Measurements from ENCODE around the gene RRAS2. TPM values are rescaled to one million over a fixed set of nuclear protein-coding genes. Genes with fewer than 3 reads are reported as not detected.

The RRAS2 gene
- total RNA-seq, 1 experiment from 2014 or later: 42.2 TPM

- Histone ChIP-seq H3K4me3 (no peak overlapping the region), H3K9me2 (ENCODE audit: insufficient read depth) (no peaks in the 10 kb centered on the region), H3K36me3 (ENCODE audit: low read depth) (no peaks in the 10 kb centered on the region), H3K4me1 (replicated peaks; ENCODE audit: insufficient read depth) (peaks cover 34% of the 10 kb centered on the region), H2AFZ (no peak overlapping the region), H3F3A (ENCODE audit: insufficient read depth, low read depth) (peaks cover 14% of the 10 kb centered on the region), H3K9me3 (ENCODE audit: insufficient read depth, low read depth) (no peaks in the 10 kb centered on the region; the same call in 1 of the 2 replicates), H3K27ac (peak overlapping the region; percentile 48), H3K27me3 (ENCODE audit: insufficient read depth, low read depth) (no peaks in the 10 kb centered on the region), H3K4me2 (peak overlapping the region; percentile 6; the same call in 1 of the 2 replicates), H3K79me2 (ENCODE audit: low read depth) (no peaks in the 10 kb centered on the region), H4K20me1 (ENCODE audit: insufficient read depth) (no peaks in the 10 kb centered on the region)
- POLR2A ChIA-PET (ENCODE audit: unreplicated experiment): no interaction called here
- CTCF ChIA-PET: no interaction called here
- DNase-seq: peak in 1 of 2 experiments; percentile 73
- intact Hi-C loops (cut with micrococcal nuclease; ENCODE audit: unreplicated experiment): no loop called here
- TF ChIP-seq EZH2 (IDR thresholded peaks at IDR 0.05; ENCODE audit: low read depth): no peak
- TF ChIP-seq, protein P1, sequence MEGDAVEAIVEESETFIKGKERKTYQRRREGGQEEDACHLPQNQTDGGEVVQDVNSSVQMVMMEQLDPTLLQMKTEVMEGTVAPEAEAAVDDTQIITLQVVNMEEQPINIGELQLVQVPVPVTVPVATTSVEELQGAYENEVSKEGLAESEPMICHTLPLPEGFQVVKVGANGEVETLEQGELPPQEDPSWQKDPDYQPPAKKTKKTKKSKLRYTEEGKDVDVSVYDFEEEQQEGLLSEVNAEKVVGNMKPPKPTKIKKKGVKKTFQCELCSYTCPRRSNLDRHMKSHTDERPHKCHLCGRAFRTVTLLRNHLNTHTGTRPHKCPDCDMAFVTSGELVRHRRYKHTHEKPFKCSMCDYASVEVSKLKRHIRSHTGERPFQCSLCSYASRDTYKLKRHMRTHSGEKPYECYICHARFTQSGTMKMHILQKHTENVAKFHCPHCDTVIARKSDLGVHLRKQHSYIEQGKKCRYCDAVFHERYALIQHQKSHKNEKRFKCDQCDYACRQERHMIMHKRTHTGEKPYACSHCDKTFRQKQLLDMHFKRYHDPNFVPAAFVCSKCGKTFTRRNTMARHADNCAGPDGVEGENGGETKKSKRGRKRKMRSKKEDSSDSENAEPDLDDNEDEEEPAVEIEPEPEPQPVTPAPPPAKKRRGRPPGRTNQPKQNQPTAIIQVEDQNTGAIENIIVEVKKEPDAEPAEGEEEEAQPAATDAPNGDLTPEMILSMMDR (conservative IDR thresholded peaks at IDR 0.05): no peak
- BruUV-seq (replicated peaks): no TSS peak
Measured at GRCh38 chr11:14373941-14374646, 15.1 kb upstream of the RRAS2 start.

GRCh38 chr11:14372011-14372410 is 13.0 kb upstream of the RRAS2 start:
- no peak overlapping the region for H3K4me2 ChIP-seq
- intact Hi-C loops (cut with micrococcal nuclease; ENCODE audit: unreplicated experiment): no loop called here
- no peak overlapping the region for H3K27ac ChIP-seq
- POLR2A ChIA-PET (ENCODE audit: unreplicated experiment): interaction anchor here (0.7 kb wide), 1 partner anchor 68 kb away, joined by 4 read pairs; no protein-coding TSS in a partner anchor
- no peak overlapping the region for H3K4me3 ChIP-seq
- H4K20me1 ChIP-seq (ENCODE audit: insufficient read depth): no peaks in the 10 kb centered on the region
- TF ChIP-seq, protein P1 (conservative IDR thresholded peaks at IDR 0.05): no peak
- no peak for TF ChIP-seq EZH2 (IDR thresholded peaks at IDR 0.05; ENCODE audit: low read depth)
- no peaks in the 10 kb centered on the region for H3K79me2 ChIP-seq (ENCODE audit: low read depth)
- no peak for DNase-seq
- H3K9me3 ChIP-seq (ENCODE audit: insufficient read depth, low read depth): no peaks in the 10 kb centered on the region; the same call in 1 of the 2 replicates
- no peak overlapping the region for H2AFZ ChIP-seq
- CTCF ChIA-PET: no interaction called here
- no TSS peak for BruUV-seq (replicated peaks)
- H3K4me1 ChIP-seq (replicated peaks; ENCODE audit: insufficient read depth): peaks cover 27% of the 10 kb centered on the region
- H3K27me3 ChIP-seq (ENCODE audit: insufficient read depth, low read depth): no peaks in the 10 kb centered on the region
- H3F3A ChIP-seq (ENCODE audit: insufficient read depth, low read depth): peaks cover 14% of the 10 kb centered on the region
- H3K36me3 ChIP-seq (ENCODE audit: low read depth): no peaks in the 10 kb centered on the region
- no peaks in the 10 kb centered on the region for H3K9me2 ChIP-seq (ENCODE audit: insufficient read depth)

GRCh38 chr11:14371249-14371648 is 12.3 kb upstream of the RRAS2 start:
- intact Hi-C loops (cut with micrococcal nuclease; ENCODE audit: unreplicated experiment): no loop called here
- CTCF ChIA-PET: no interaction called here

More at GRCh38 chr11:14371249-14371648, 12.3 kb upstream of the RRAS2 start:
- H3K9me2 ChIP-seq (ENCODE audit: insufficient read depth): no peaks in the 10 kb centered on the region
- H3K79me2 ChIP-seq (ENCODE audit: low read depth): no peaks in the 10 kb centered on the region
- no peak overlapping the region for H3K4me2 ChIP-seq
- no peak for DNase-seq
- H3K9me3 ChIP-seq (ENCODE audit: insufficient read depth, low read depth): no peaks in the 10 kb centered on the region
- peaks cover 14% of the 10 kb centered on the region; the same call in 1 of the 2 replicates for H3F3A ChIP-seq (ENCODE audit: insufficient read depth, low read depth)
- no peaks in the 10 kb centered on the region for H4K20me1 ChIP-seq (ENCODE audit: insufficient read depth)
- no peak overlapping the region for H3K27ac ChIP-seq
- peaks cover 21% of the 10 kb centered on the region for H3K4me1 ChIP-seq (replicated peaks; ENCODE audit: insufficient read depth)
- H3K4me3 ChIP-seq: no peak overlapping the region
- no peaks in the 10 kb centered on the region for H3K27me3 ChIP-seq (ENCODE audit: insufficient read depth, low read depth)
- H2AFZ ChIP-seq: no peak overlapping the region
- H3K36me3 ChIP-seq (ENCODE audit: low read depth): no peaks in the 10 kb centered on the region
- TF ChIP-seq EZH2 (IDR thresholded peaks at IDR 0.05; ENCODE audit: low read depth): no peak
- TF ChIP-seq, protein P1 (conservative IDR thresholded peaks at IDR 0.05): no peak
- POLR2A ChIA-PET (ENCODE audit: unreplicated experiment): interaction anchor here (0.7 kb wide), 2 partner anchors 13 to 67 kb away, joined by 3 to 4 read pairs; no protein-coding TSS in a partner anchor
- no TSS peak for BruUV-seq (replicated peaks)
